Ishikawa (cell line): ENCODE data around the gene SPON1.

ENCODE experiments used
- CREB1 ChIP-seq: IDR thresholded peaks from 2 replicates; pipeline ENCODE4 v1.6.1; 2012; ENCODE audit warnings: low read depth
- RAD21 ChIP-seq: IDR thresholded peaks from 2 replicates; pipeline ENCODE4 v1.6.1; 2012; ENCODE audit warnings: low read depth
- TAF1 ChIP-seq: IDR thresholded peaks from 2 replicates; pipeline ENCODE4 v1.6.1; 2012; ENCODE audit warnings: low read depth, mild to moderate bottlenecking

- TF ChIP-seq TAF1 (no peak), RAD21 (no peak), CREB1 (no peak)
These were observed 97.0 kb downstream of the SPON1 start for GRCh38 chr11:14059491-14059890.
